ENCODE data around the gene SUMF1.
A peak's percentile ranks its signal among the peaks of the same experiment; 100 is the strongest.

Gene SUMF1

DNA sequence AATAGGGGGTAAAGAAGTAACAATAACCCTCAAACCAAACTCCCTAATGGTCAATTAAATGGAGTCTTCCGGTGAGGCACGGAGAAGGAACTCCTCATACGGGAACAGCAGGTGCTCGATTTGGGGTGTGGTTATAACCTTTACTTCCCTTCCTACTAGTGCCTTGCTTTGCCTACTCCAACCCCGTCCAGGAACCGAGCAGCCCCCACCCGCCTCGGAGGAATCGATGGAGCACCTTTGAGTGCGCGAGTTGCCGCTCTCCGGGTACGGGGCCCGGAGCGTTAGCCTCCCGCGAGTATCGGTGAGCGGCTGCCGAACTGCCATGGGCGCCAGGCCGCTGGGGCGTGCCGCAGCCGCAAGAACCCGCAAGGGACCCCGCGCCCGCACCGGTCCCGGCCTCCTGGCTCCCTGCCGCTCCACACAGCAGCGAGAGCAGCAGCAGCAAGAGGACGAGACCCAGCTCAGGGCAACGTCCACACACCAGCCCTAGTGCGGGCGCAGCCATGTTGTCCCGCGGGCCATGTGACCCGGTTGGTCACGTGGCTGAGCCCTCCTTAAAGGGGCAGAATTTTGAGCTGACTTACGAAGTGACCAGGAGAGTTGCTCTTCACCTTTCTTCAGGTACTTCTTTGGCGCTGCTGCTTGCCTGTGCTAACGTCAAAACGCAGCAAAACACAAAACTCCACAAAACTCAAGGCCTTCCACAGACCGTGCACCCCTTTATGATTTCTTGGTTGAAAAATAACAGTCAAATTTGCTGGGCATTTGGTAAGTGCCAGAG, at the start of gene SUMF1:
Gene SUMF1, minus strand, starts transcription at position 529 of the 781 bp plus-strand sequence. Its CDS starts 24 bp downstream, at position 505.
- peak; percentile 5 for DNase-seq

DNA sequence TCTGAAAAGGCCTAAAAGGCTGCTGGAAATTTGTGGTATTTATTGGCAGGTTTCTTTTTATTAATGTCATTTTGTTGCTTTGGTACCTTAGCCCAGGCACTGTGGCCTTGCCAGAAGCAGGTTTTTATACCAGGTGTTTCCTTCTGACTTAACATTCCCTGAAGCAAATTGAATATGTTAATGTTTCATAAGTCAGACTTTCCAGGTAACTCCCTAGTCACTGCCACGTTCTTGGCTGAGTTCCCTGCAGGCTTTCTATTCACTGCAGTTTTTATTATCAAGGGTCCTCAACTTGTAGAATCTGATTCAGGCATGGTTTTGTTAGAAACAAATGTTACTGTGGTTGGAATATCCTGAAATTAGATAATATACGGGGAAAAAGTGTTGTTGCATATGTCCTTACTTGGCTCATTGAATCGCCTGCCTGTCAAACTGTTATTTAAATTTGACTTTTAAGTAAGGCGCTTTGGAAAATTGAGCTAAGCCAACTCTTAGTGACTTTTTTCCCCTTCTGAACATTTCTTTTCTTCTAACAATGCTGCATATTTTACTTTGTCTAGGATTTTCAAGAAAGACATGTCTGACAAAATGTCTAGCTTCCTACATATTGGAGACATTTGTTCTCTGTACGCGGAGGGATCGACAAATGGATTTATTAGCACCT, 49.0 kb upstream of the SUMF1 start:
- DNase-seq: no peak

DNA sequence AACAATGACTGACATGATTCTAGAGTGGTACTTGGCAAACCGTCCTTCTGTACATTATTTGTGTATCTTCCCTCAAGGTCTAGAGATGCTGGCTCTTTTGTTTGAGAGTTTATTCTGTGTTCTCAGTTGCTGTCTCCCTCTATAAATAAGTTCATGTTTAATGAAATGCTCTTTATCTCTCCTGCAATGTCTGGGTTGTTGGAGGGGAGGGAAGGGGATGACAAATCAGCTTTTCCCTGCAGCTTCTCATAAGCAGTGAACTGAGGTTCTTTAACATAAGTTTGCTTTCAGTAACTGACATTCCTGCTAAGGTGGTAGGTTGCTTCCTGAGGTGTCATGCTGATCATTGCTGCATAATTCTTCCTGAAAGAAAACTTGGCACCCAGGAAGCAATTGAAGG, 47.8 kb upstream of the SUMF1 start:
- no peak for DNase-seq

DNA sequence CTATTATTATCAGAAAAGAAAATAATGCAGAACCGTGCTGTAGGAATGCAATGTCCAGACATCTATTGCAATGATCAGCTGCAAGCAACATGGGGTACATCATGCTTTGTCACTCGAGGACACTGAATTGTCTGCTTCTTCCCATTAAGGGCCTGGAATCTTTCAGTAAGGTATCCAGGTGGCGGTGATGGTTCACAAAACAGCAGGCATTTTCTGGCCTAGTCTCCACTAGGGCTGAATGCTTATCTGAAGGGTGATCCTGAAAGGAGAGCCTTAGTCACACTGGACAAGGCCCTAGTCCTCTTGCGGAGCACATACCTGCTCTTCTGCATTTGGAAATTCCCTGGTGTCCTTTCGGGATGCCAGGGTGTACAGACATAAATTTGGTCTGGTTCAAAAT, 47.3 kb upstream of the SUMF1 start:
- no peak for DNase-seq

DNA sequence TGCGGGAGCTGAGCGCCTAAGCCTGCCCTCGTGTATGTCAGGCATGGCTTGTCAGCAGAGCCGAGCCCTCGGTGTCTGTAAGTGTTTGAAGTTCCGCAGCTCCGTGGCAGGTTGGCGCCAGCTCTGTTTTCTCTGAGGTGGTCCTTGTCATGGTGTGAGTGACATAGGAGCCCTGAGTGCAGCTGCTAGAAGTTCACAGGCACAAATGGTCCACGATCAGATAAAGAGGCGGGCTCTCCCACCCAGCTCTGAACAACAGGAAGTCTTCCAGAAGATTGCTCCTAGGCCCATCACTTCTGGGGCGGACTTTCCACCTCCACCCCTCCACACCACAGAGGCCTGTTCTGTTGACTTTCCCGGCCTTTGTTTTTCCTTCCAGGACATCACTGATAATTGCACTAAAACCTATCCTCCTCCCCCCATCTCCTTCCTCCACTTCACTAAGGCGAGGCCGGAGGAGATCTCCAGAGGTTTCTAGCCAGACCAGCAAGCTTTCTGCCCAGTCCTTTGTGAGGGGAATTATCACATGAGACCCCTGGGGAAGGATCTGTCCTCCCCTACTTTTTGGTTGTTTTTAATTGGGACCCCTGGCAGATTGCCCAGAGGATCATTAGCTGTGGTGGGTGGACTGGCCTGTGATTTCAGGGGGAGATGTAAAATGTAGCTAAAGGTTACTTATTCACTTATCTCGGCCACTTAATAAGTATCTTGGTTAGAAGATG, 46.0 kb upstream of the SUMF1 start:
- no peak for DNase-seq

DNA sequence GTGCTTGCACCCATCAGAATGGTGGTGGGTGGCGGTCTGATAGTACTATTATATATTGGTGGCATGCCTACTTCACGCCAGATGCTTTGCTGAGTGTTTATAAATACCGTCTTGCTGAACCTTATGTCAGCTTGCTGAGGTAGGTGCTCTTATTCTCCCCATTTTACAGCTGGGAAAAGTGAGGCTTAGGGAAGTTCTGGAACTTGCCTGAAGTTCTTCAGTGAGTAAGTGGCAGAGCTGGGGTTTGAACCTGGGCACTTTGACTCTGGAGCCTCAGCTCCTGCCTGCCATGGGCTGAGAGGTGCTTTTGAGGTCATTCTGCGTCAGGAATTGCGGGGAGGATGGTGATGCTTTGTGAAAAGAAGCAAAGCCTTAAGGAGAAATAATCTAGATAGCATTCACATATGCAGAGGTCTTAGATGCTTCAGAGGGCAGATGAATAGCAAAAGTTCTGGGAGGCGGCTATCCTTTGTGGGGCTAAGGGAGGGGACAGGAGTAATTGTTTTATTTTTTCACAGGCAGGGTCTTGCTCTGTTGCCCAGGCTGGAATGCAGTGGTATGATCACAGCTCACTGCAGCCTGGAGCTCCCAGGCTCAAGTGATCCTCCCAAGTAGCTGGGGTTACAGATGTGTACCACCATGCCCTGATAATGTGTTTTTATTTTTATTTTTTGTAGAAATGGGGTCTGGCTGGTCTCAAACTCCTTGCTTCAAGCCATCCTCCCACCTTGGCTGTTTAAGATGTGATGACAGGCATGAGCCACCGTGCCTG, 44.6 kb upstream of the SUMF1 start:
- DNase-seq: no peak

DNA sequence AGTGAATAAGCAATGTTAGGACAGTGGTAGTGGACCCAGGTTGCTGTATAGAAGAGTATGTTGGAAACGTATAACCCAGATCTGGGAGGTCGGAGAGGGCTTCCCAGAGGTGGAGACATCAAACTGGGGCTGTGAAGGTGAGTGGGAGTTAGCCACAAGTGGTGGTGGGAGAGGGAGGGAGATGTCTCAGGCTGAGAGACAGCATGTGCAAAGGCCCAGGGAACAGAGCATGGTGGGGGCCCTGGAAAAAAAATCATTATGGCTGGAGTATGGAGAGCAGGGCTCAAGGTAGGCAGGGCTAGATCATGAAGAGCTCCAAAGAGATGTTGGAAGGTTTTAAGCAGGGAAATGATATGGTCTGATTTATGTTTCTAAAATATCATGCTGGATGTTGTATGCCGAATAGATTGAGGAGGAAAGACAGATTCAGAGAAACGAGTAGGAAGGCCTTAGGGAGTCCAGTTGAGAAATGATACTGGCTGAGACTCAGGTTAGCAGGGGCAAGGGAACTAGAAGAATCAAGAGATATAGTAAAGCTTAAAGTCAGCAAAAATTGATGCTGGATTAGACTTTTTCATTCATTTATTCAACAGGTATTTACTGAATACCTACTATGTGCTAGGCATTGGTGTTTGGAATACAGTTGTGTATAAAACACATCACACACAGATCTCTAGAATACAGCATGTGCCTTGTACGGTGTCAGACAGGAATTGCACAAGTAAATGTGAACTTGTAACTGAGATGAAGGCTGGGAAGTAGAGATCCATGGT, 43.1 kb upstream of the SUMF1 start:
- DNase-seq: no peak

DNA sequence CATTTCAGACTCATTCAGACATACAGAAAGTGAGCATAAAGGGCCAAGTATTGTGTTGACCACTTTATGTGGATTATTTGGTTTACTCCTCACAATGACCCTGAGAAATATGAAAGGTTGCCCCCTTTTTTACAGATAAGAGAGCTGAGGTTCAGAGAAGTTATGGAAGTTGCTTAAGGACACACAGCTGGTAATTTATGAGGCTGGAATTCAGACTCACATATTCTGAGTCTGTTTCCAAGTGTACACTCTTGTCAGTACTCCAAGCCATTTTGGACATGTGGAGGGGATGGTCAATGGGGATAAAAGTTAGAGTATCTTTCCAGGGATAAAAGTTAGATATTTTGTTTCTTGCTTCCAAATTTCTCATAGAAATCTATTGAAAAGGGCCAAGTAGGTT, 42.0 kb upstream of the SUMF1 start:
- no peak for DNase-seq

DNA sequence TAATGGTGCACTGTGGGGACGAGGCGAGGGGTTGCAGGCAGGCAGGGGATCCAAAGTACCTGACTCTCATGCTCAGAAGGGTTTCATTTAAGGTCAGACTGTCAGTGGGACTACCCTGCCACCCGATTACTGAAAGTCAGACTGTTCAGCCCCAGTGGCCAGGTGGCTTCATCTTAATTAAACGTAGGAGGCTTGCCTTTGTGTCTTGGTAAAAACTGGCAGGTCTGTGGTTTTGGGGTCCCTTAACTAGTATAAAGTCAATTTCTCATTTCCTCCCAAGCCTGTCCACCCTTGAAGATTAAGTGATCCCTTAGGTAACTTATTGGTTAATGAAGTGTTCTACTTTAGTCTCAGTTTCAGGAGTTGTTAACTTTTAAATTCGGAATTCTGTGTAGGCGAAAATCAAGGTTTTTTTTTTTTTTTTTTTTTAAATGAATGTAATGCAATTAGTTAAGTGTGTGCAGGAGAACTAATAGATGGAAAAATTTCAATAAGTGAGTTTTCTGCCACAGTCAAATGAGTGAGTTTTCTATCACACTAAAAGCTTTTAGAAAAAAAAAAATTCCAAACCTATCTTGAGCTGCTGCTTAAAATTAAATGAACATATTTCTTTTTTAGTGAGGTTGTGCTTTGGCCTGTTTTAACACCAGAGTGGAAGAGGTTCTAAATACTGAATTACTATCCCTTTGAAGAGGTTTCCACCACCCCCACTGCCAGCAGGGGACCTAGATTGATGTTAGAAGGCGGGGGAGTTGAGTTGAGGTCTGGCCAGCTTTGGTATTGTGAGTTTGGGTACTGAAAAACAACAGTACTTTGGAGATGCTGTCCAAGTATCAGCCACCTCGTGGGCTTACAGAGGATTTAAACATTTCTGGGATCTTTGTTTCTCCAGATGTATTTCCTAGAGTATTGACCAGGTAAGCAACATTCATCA, 41.2 kb upstream of the SUMF1 start:
- no peak for DNase-seq

DNA sequence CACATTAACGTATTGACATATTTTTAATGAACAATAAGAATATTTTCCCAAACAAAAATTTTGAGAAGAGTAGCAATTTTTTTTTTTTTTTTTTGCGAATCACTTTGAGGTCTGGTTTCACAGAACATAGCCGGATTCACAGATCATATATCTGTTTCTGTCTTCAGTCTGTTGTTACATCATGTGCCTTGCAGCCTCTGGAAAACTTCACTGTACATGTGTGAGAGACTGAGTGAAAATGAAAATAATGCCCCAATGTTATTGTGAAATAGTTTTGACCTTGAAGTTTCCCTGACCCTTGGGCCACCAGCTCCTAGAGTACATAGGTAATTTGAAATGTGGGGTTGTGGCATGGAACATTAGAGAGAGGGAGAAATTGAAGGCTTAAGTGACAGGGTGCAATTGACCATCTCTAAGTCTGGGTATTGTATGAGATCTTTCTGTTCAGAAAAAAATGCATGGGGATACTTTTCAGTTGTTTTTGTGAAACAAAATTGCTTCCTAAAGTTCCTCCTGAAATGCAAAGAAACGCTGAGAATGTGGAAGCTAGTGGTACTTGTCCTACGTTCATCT, 40.0 kb upstream of the SUMF1 start:
- no peak for DNase-seq

DNA sequence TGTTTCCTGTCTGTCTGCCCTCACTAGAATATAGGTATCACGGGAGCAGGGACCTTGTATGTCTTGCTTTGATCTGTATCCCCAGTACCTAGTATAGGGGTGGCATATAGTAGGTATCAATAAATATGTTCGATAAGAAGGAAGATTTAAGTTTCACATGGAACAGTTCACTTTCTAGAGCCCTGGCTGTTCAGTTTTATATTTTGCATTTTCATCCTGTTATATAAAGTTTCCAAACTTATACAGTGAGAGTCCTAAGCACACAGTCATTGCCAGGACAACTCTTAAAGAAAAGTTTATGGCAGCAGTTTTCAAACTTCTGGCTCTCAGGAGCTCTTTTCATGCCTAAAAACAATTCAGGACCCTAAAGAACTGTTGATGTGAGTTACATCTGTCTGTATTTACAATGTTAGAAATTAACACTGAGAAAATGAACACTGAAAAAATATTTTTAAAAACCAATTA, 39.5 kb upstream of the SUMF1 start:
- no peak for DNase-seq

DNA sequence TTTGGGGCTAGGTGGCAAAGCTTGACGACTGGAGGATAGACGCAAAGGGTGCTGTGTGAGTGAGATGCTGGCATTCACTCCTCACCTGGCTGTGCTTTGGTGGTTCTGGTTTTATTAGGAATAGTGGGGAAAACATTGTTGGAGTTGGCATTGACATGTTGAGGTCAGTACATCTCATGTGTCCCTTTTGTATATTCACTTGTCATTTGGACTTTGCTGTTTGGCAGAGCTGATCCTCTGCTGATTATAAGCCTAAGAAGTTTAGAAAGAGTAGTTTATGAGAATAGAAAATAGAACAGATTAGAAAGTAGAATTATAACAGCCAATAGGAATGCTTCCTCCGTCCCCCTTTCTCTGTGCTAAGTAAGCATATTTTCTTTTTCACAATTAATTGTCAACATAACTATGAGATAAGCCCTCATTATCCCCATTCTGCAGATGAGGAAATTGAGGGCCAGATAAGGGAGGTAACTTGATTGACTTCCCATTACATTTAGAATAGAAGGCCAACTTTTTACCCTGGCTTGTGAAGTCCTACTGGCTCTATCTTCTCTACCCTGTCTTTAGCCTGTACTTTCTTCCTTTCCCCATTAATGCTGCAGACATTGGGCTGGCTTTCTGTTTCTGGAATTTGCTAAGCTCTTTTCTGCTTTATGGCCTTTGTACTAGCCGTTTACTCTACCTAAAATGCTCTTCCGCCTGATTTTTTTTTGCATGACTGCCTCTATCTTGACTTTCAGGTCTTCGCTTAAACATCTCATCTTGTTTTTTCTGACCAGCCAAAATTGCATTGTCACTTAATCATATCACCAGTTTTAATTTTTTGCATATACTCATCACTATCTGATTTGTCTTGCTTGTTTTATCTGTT, 38.9 kb upstream of the SUMF1 start:
- DNase-seq: no peak

DNA sequence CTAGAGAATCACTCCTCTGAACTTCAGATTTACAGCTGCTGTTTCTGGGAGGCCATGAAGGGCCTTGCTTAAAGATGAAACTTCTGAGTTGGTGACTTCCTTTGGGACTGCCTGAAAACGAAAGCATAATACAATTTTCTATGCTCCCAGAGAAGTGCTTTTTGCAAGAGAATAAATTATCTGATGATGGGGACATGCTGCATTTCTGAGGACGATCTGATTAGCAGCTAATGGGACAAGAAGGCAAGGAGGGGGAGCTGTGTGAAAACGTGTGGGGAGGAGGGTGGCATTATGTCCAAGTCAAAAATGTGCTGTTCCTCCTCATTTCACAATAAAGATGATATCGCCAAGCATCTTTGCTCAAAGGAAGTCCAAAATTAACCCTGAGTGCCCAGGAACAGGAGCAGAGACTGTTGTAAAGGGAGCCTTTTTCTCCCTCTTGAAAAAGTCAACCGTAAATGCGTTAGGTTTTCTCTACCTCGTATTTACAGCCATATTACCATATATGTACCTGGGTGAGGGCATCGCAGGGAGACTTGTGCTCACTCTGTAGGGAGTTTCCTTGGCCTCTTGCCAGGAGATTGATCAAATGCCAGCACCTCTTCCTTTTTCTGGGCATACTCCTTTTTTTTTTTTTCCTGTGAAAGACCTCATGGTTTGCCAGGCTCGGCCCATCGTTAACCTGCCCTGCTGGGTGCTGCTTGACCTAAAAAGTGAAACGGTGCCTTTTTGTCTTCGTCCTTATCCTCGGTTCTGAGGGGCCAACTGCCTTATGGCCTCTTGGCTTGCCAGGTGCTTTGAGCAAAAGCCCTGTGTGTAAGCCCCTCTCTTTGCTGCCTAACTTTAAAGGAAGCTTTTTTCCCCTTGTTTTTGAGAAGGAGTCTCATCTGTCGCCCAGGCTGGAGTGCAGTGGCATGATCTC, 37.5 kb upstream of the SUMF1 start:
- DNase-seq: peak; percentile 30

DNA sequence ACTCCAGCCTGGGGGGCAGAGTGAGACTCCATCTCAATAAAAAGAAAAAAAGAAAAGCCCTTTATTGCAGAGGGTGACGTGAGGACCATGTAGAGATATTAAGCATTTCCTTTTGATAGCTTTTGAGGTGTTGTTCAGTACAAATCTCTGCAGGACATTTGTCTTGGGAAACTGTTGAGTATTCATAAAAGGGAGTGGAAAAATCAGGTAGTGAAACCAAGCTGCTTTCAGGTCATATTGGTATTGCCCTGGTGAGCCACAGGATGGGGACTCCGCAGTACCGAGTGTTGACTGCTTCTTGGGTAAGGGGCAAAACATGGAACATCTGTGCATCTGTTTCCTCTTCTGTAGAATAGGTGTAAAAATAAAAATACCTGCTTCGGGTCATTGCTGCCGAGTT, 36.0 kb upstream of the SUMF1 start:
- DNase-seq: no peak

DNA sequence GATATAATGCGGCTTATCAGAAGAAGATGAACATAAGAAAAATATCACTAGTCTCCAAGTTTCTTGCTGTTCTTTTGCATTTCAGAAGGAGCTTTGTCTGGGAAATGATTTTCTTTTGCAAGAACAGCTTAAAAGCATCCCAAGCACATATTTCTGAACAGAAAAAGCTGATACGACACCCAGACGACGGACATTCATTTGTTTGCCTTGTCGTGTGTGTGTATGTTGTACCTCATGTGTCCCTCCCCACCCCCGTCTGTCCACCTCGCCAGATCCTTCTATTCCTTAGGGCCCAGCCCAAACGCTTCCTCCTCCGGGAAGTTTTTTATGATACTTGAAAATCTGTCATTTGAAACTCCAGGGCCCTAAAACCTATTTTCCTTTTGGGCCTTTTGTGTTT, 34.9 kb upstream of the SUMF1 start:
- no peak for DNase-seq

DNA sequence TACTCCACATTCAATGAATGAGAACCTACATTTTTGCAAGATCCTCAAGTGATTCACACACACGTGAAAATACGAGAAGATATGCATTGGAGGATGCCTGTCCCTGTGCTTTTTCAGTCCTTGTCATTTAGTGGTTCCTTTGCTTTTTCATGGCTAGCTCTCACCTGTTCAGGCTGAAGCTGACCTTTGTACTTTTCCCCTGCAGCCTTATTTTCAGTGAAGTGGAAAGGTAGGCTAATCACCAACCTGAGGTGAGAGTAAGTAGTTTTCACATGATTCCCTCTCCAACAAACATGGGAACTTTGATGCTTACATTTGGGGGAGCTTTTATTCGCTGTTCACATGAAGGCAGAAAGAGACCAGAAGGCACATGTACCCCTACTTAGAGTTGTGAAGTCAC, 34.4 kb upstream of the SUMF1 start:
- DNase-seq: no peak

DNA sequence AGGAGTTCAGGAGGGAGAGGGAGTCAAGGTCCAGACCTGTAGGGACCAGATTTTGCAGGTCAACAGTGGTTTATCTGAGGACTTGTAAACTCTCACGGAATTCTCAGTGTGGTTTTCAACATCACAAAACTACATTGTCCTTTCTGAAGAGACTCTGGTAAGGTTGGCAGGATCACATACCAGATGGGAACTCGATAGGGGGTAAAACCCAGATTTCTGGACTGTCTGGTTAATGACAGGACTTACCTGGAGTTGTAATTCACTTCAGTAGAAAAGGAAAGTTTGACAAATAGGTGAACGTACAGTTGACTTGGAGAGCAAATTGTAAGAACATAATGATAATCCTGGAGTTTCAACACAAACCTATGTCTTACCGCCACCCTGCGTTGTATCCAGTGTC, 31.4 kb upstream of the SUMF1 start:
- DNase-seq: no peak

DNA sequence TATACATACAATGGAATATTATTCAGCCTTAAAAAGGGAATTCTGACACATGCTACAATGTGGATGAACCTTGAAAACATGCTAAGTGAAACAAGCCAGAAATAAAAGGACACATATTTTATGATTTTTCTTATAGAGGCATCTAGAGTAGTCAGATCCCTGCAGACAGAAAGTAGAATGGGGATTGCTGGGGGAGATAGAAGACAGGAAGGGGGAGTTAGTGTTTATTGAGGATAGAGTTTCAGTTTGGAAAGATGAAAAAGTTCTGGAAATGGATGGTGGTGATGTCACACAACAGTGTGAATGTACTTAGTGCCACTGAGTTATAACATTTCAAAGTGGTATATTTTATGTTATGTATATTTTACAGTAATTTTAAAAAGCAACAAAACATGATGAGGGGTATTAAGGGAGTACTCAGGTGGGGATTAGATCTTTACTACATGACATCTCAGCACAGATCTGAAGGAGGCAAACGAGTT, 30.8 kb upstream of the SUMF1 start:
- no peak for DNase-seq
